Trophoblast cell (in vitro differentiated cells and primary cell): ENCODE measurements around the gene COPS2.

Experiments used
- DNase-seq, 2 donors: peaks; one replicate each; pipeline ENCODE4 v3.0.0-alpha.2; 2016
- H2AFZ ChIP-seq: 2 replicates; pipeline ENCODE4 v1.6.1; 2013; ENCODE audit warnings: low read length, moderate library complexity, mild to moderate bottlenecking; ENCODE audit not compliant: insufficient read depth, poor library complexity
- H2AK5ac ChIP-seq: 2 replicates; pipeline ENCODE4 v1.6.1; 2013; ENCODE audit warnings: mild to moderate bottlenecking, low read length
- H2BK120ac ChIP-seq: 2 replicates; pipeline ENCODE4 v1.6.1; 2013; ENCODE audit warnings: low read length, mild to moderate bottlenecking, moderate library complexity; ENCODE audit not compliant: insufficient read depth, poor library complexity
- H2BK12ac ChIP-seq: 2 replicates; pipeline ENCODE4 v1.6.1; 2013; ENCODE audit warnings: mild to moderate bottlenecking, low read length, moderate library complexity
- H2BK5ac ChIP-seq: 2 replicates; pipeline ENCODE4 v1.6.1; 2013; ENCODE audit warnings: low read length, low read depth, moderate library complexity, mild to moderate bottlenecking; ENCODE audit not compliant: poor library complexity
- H3K14ac ChIP-seq: 2 replicates; pipeline ENCODE4 v1.6.1; 2013; ENCODE audit warnings: mild to moderate bottlenecking, low read length
- H3K18ac ChIP-seq: 2 replicates; pipeline ENCODE4 v1.6.1; 2013; ENCODE audit warnings: mild to moderate bottlenecking, low read length
- H3K23ac ChIP-seq: 2 replicates; pipeline ENCODE4 v1.6.1; 2013; ENCODE audit warnings: low read length
- H3K27ac ChIP-seq: 2 replicates; pipeline ENCODE4 v1.5.1; 2013; ENCODE audit warnings: low read depth, mild to moderate bottlenecking, inconsistent platforms, low read length, moderate library complexity
- H3K27me3 ChIP-seq: 2 replicates; pipeline ENCODE4 v1.6.1; 2013; ENCODE audit warnings: inconsistent platforms, mild to moderate bottlenecking, low read length, moderate library complexity; ENCODE audit not compliant: insufficient read depth
- H3K36me3 ChIP-seq, 2 experiments: 1 replicate in 1 of 2; 2 replicates in 1 of 2; pipeline ENCODE4 v1.6.1; 2013; ENCODE audit warnings: low read length in 2 of 2, mild to moderate bottlenecking in 2 of 2, moderate library complexity in 1 of 2; ENCODE audit not compliant: insufficient read depth in 2 of 2, control insufficient read depth in 1 of 2
- H3K4ac ChIP-seq: 2 replicates; pipeline ENCODE4 v1.6.1; 2013; ENCODE audit warnings: low read depth, mild to moderate bottlenecking, low read length, moderate library complexity
- H3K4me1 ChIP-seq, 2 experiments: 1 replicate in 1 of 2; 2 replicates in 1 of 2; pipeline ENCODE4 v1.6.1; 2013; ENCODE audit warnings: low read length in 2 of 2, mild to moderate bottlenecking in 2 of 2, moderate library complexity in 1 of 2; ENCODE audit not compliant: insufficient read depth in 2 of 2, control insufficient read depth in 1 of 2
- H3K4me2 ChIP-seq: 2 replicates; pipeline ENCODE4 v1.6.1; 2013; ENCODE audit warnings: inconsistent platforms, mild to moderate bottlenecking, low read length, moderate library complexity
- H3K4me3 ChIP-seq: 2 replicates; pipeline ENCODE4 v1.5.1; 2013; ENCODE audit warnings: mild to moderate bottlenecking, low read depth, low read length, inconsistent platforms
- H3K79me1 ChIP-seq: one replicate; pipeline ENCODE4 v1.6.1; 2013; ENCODE audit warnings: low read length
- H3K79me2 ChIP-seq: 2 replicates; pipeline ENCODE4 v1.6.1; 2013; ENCODE audit warnings: low read length, mild to moderate bottlenecking; ENCODE audit not compliant: control insufficient read depth, insufficient read depth, poor library complexity
- H3K9ac ChIP-seq: 2 replicates; pipeline ENCODE4 v1.6.1; 2013; ENCODE audit warnings: mild to moderate bottlenecking, low read length
- H3K9me3 ChIP-seq: 2 replicates; pipeline ENCODE4 v1.6.1; 2013; ENCODE audit warnings: low read depth, mild to moderate bottlenecking, control low read depth, inconsistent platforms, low read length; ENCODE audit not compliant: insufficient read depth
- H4K12ac ChIP-seq: 2 replicates; pipeline ENCODE4 v1.6.1; 2013; ENCODE audit warnings: low read depth, mild to moderate bottlenecking, low read length, moderate library complexity
- H4K8ac ChIP-seq: 2 replicates; pipeline ENCODE4 v1.6.1; 2013; ENCODE audit warnings: low read depth, mild to moderate bottlenecking, low read length, moderate library complexity
- H4K91ac ChIP-seq: one replicate; pipeline ENCODE4 v1.6.1; 2013; ENCODE audit warnings: low read depth, mild to moderate bottlenecking, low read length, moderate library complexity
- WGBS: extraction: QIAGEN DNeasy Blood & Tissue Kit; methylation state at CpG from one replicate; pipeline ENCODE4 v1.1.7; 2013; ENCODE audit warnings: missing lambda C conversion rate; ENCODE audit not compliant: insufficient read length, insufficient coverage; ENCODE audit errors: extremely low coverage; 5-methylcytosine and 5-hydroxymethylcytosine counted together

The COPS2 gene

DNA sequence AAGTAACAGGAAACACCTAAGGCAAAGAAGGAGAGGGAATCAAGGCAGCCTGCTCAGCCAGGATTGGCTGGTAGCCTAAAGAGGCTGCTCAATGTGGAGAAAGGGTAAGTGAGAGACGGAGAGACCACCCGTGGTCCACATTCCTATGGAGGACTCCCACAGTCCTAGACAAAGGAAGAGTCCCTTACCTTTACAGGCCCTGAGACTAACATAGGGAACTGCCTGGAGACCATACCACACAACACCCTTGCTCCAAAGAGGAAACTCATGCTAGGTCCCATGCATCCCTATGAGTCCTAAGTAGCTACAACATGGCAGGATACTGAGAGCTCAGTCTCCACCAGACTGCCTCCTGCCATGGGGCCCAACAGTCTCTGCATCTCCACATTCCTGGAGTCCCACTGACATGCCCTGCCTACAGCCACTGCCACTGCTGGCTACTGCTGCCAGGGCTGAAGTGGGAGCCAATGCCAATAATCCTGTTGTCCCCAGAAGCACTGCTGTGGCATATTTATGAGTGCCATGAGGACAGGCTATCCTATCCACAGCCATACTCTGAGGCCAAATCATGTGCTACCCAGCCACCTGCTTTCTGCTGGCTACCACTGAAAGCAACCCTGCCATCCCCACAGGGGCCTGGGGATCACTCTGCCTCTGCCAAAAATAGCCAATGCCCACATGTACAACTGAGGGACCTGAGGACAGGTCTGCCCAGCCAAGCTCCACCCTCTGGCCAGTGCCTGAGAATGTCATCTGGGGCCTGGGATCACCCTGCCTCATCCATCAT, 45.0 kb downstream of the COPS2 start:
- Histone ChIP-seq H3K79me1 (no peaks in the 10 kb centered on the region), H3K9ac (no peak overlapping the region), H3K27ac (no peak overlapping the region), H3K4me2 (no peak overlapping the region), H4K8ac (no peak overlapping the region), H4K91ac (no peak overlapping the region), H3K79me2 (no peaks in the 10 kb centered on the region), H4K12ac (no peak overlapping the region), H3K4me1 (peaks cover 0 to 2% of the 10 kb centered on the region in 2 experiments), H3K23ac (no peak overlapping the region), H2BK5ac (no peak overlapping the region), H3K14ac (no peak overlapping the region), H3K4ac (no peak overlapping the region), H2AK5ac (no peak overlapping the region), H3K27me3 (no peaks in the 10 kb centered on the region), H3K4me3 (no peak overlapping the region), H2BK12ac (no peak overlapping the region), H3K9me3 (peaks cover 1% of the 10 kb centered on the region), H2BK120ac (no peak overlapping the region), H2AFZ (no peak overlapping the region), H3K36me3 (peaks cover 3 to 6% of the 10 kb centered on the region in 2 experiments), H3K18ac (no peak overlapping the region)
- DNase-seq, result no peak
- WGBS, result no CpG with 5 or more reads among the region's 2 CpGs

DNA sequence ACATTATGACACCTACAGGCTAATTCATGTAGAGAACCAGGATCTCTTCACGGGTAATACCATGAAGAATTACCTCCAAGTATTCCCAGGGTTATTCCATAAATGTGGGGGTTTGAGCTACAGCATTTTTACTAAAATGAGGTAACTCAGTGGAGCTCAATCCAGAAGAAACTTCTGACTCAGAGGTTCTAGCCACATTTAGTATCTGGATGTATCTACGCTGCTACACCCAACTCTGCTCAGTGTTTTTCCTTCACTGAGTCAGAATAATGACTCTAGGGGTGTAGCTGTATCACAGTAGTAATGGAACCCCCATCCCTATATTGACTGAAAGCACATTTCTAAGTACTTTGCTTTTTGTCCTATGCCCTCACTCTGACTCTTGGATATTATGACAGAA, 52.4 kb downstream of the COPS2 start:
- no peak overlapping the region for H3K23ac ChIP-seq
- H2AFZ ChIP-seq, result no peak overlapping the region
- H3K4me1 ChIP-seq, result no peaks in the 10 kb centered on the region
- H2BK120ac ChIP-seq, result no peak overlapping the region
- H3K27ac ChIP-seq, result no peak overlapping the region
- H4K91ac ChIP-seq, result no peak overlapping the region
- H3K4me2 ChIP-seq, result no peak overlapping the region
- no peak overlapping the region for H3K4me3 ChIP-seq
- H3K18ac ChIP-seq, result no peak overlapping the region
- H3K79me2 ChIP-seq, result no peaks in the 10 kb centered on the region
- no peak overlapping the region for H3K14ac ChIP-seq
- no peak overlapping the region for H3K9ac ChIP-seq
- no peak overlapping the region for H3K4ac ChIP-seq
- no peaks in the 10 kb centered on the region for H3K79me1 ChIP-seq
- H2BK5ac ChIP-seq, result no peak overlapping the region
- H3K27me3 ChIP-seq, result no peaks in the 10 kb centered on the region
- no peak overlapping the region for H4K12ac ChIP-seq
- no peak overlapping the region for H2BK12ac ChIP-seq
- no peak overlapping the region for H2AK5ac ChIP-seq
- H4K8ac ChIP-seq, result no peak overlapping the region
- WGBS, result no CpG with 5 or more reads among the region's 2 CpGs
- DNase-seq, result no peak
- H3K36me3 ChIP-seq, result peaks cover 2 to 3% of the 10 kb centered on the region in 2 experiments
- H3K9me3 ChIP-seq, result no peaks in the 10 kb centered on the region

DNA sequence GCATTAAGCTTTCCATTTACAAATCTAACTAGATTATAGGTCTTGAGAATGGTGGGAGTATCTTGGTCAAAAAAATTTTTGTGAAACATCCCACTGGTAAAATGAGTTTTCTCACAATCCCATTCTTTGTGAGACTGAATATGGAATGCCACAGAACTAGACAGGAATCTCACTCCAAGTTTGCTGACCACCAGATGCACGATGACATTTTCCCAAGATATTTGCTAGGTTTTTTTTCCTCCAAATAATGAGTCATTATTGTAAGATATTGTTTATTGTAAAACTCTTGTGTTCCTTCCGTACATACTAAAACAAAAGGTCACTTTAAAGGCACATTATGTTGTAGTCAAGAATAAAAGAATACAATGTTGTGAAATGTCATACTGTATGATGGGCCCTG, 53.9 kb downstream of the COPS2 start:
- H4K8ac ChIP-seq, result no peak overlapping the region
- H2BK5ac ChIP-seq, result no peak overlapping the region
- no peaks in the 10 kb centered on the region for H3K4me1 ChIP-seq
- H3K9ac ChIP-seq, result no peak overlapping the region
- no peaks in the 10 kb centered on the region for H3K27me3 ChIP-seq
- H3K79me1 ChIP-seq, result no peaks in the 10 kb centered on the region
- H2BK120ac ChIP-seq, result no peak overlapping the region
- WGBS, result no CpG with 5 or more reads among the region's 2 CpGs
- H3K23ac ChIP-seq, result no peak overlapping the region
- no peak overlapping the region for H3K14ac ChIP-seq
- no peak overlapping the region for H2AK5ac ChIP-seq
- no peak overlapping the region for H4K91ac ChIP-seq
- no peaks in the 10 kb centered on the region for H3K79me2 ChIP-seq
- peak in 1 of 2 donors; percentile 43 for DNase-seq
- H3K27ac ChIP-seq, result no peak overlapping the region
- no peak overlapping the region for H3K4me2 ChIP-seq
- no peaks in the 10 kb centered on the region for H3K9me3 ChIP-seq
- H2AFZ ChIP-seq, result no peak overlapping the region
- no peak overlapping the region for H3K4me3 ChIP-seq
- H4K12ac ChIP-seq, result no peak overlapping the region
- no peak overlapping the region for H3K18ac ChIP-seq
- no peak overlapping the region for H3K4ac ChIP-seq
- H3K36me3 ChIP-seq, result peaks cover 2 to 3% of the 10 kb centered on the region in 2 experiments
- H2BK12ac ChIP-seq, result no peak overlapping the region

- Histone ChIP-seq H2BK5ac (no peak overlapping the region), H3K14ac (no peak overlapping the region), H3K36me3 (peaks cover 0 to 2% of the 10 kb centered on the region in 2 experiments), H3K27me3 (no peaks in the 10 kb centered on the region), H2BK120ac (no peak overlapping the region), H2AK5ac (no peak overlapping the region), H3K79me1 (no peaks in the 10 kb centered on the region), H4K8ac (no peak overlapping the region), H3K4me1 (peaks cover 0 to 3% of the 10 kb centered on the region in 2 experiments), H3K4ac (no peak overlapping the region), H3K79me2 (no peaks in the 10 kb centered on the region), H3K9ac (no peak overlapping the region), H2AFZ (no peak overlapping the region), H3K18ac (no peak overlapping the region), H3K9me3 (no peaks in the 10 kb centered on the region), H3K27ac (no peak overlapping the region), H3K4me2 (no peak overlapping the region), H3K4me3 (no peak overlapping the region), H2BK12ac (no peak overlapping the region), H3K23ac (no peak overlapping the region), H4K91ac (no peak overlapping the region), H4K12ac (peak overlapping the region; percentile 65)
- no peak for DNase-seq
Observed at GRCh38 chr15:49096090-49096750, 59.2 kb downstream of the COPS2 start.
